GM18867 (cell line): ENCODE measurements around the gene P2RX6.
A peak's percentile ranks its signal among the peaks of the same experiment; 100 is the strongest.
"Not testable (repeated sequence)": the region's sequence is repeated elsewhere in the genome, so short reads cannot be mapped to it uniquely, and the experiment has no call there.

Source experiments
- ATAC-seq: cut with Tn5 transposase; IDR thresholded peaks from one replicate; pipeline ENCODE4 v1.9.1; 2021; ENCODE audit warnings: mild to moderate bottlenecking, moderate library complexity; ENCODE audit not compliant: unreplicated experiment

Gene P2RX6

GRCh38 chr22:21030621-21031544 is 15.9 kb downstream of the P2RX6 start:
- ATAC-seq = no peak

GRCh38 chr22:21031545-21032036 is 16.6 kb downstream of the P2RX6 start:
- no peak for ATAC-seq

GRCh38 chr22:21032037-21032867 is 17.3 kb downstream of the P2RX6 start, which contains the start of gene SLC7A4:
TSS of gene SLC7A4 (minus strand) at chr22:21032561. CDS start at chr22:21031812, 749 bp downstream.
- no peak for ATAC-seq

GRCh38 chr22:21032868-21033688 is 18.1 kb downstream of the P2RX6 start:
- no peak for ATAC-seq

- ATAC-seq = no peak
Observed at GRCh38 chr22:21033895-21034294, 18.9 kb downstream of the P2RX6 start.

- ATAC-seq = no peak
Observed at GRCh38 chr22:21034989-21035388, 20.0 kb downstream of the P2RX6 start.

- ATAC-seq = no peak
Observed at GRCh38 chr22:21038405-21038804, 23.4 kb downstream of the P2RX6 start.

- ATAC-seq = not testable (repeated sequence)
Observed at GRCh38 chr22:21039158-21039557, 24.2 kb downstream of the P2RX6 start.

- ATAC-seq = no peak
Observed at GRCh38 chr22:21041937-21042336, 27.0 kb downstream of the P2RX6 start.

- ATAC-seq = no peak
Observed at GRCh38 chr22:21042978-21043859, 28.3 kb downstream of the P2RX6 start.

- ATAC-seq = no peak
Observed at GRCh38 chr22:21043860-21044535, 29.0 kb downstream of the P2RX6 start.

GRCh38 chr22:21044931-21045584 is 30.1 kb downstream of the P2RX6 start:
- ATAC-seq = no peak

GRCh38 chr22:21045585-21046294 is 30.8 kb downstream of the P2RX6 start, which contains the start of gene LRRC74B:
TSS of gene LRRC74B (plus strand) at chr22:21045946. CDS start at chr22:21045987, 41 bp downstream.
- peak; percentile 86 for ATAC-seq

- no peak for ATAC-seq
Observed at GRCh38 chr22:21047035-21047661, 32.2 kb downstream of the P2RX6 start.

- ATAC-seq = no peak
Observed at GRCh38 chr22:21047730-21048129, 32.8 kb downstream of the P2RX6 start.

GRCh38 chr22:21048448-21048847 is 33.5 kb downstream of the P2RX6 start:
- ATAC-seq = not testable (repeated sequence)

GRCh38 chr22:21048965-21049364 is 34.0 kb downstream of the P2RX6 start:
- ATAC-seq = not testable (repeated sequence)
